MCF 10A (cell line): ENCODE results near the gene RALGPS1. TPM values are rescaled to one million over a fixed set of nuclear protein-coding genes. Genes with fewer than 3 reads are reported as not detected.

Experiments used
- BruUV-seq: library from RNA; stranded (reverse); fragments of 400-500 nt; replicated peaks from 2 replicates; lab custom pipeline; 2021; lab: Mats Ljungman, UMichigan
- CTCF ChIA-PET: fragments of 300-600 bp; sonication (Branson Sonifier 250); formaldehyde crosslinking; extraction: SDS; loops from one replicate; lab custom pipeline; 2021; ENCODE audit warnings: antibody characterized with exemption, inconsistent platforms; lab: Yijun Ruan, JAX
- POLR2A ChIA-PET: fragments of 300-600, 350-650 bp; sonication (Branson Sonifier 250); formaldehyde crosslinking; extraction: SDS; loops from one replicate; lab custom pipeline; 2020; ENCODE audit warnings: antibody characterized with exemption, inconsistent platforms; lab: Yijun Ruan, JAX
- DNase-seq: peaks from one replicate; pipeline ENCODE4 v3.0.0-alpha.2; 2018; ENCODE audit not compliant: unreplicated experiment
- H3K27ac Mint-ChIP-seq: one replicate; pipeline ENCODE4 v1.8.0; 2022; ENCODE audit warnings: mild to moderate bottlenecking, low read depth, mixed read lengths; ENCODE audit not compliant: unreplicated experiment
- H3K27me3 Mint-ChIP-seq: one replicate; pipeline ENCODE4 v1.8.0; 2022; ENCODE audit warnings: mixed read lengths; ENCODE audit not compliant: insufficient read depth, unreplicated experiment
- H3K36me3 Mint-ChIP-seq: one replicate; pipeline ENCODE4 v1.8.0; 2022; ENCODE audit warnings: mild to moderate bottlenecking, moderate library complexity, mixed read lengths; ENCODE audit not compliant: insufficient read depth, unreplicated experiment
- H3K4me1 Mint-ChIP-seq: one replicate; pipeline ENCODE4 v1.8.0; 2022; ENCODE audit warnings: mixed read lengths; ENCODE audit not compliant: insufficient read depth, unreplicated experiment
- H3K4me3 Mint-ChIP-seq: one replicate; pipeline ENCODE4 v1.8.0; 2022; ENCODE audit warnings: mild to moderate bottlenecking, moderate library complexity, mixed read lengths; ENCODE audit not compliant: unreplicated experiment
- H3K9me3 Mint-ChIP-seq: one replicate; pipeline ENCODE4 v1.8.0; 2022; ENCODE audit warnings: mixed read lengths; ENCODE audit not compliant: unreplicated experiment
- intact Hi-C: fragments of 100-400 bp; cut with micrococcal nuclease; formaldehyde crosslinking; loops from 2 replicates; pipeline ENCODE4 v1.14.1; 2022
- total RNA-seq: library from RNA; stranded (reverse); gene quantifications from 2 replicates; pipeline ENCODE4 v1.2.3, GENCODE V29; 2022
- TF ChIP-seq, protein P1 (sequence below): fragments of 200-600 bp; IDR thresholded peaks from one replicate; pipeline ENCODE4 v1.8.0; 2022; ENCODE audit warnings: antibody characterized with exemption, mild to moderate bottlenecking; ENCODE audit not compliant: unreplicated experiment

Gene RALGPS1
- total RNA-seq, 1 experiment from 2014 or later, result 2.4 TPM

DNA sequence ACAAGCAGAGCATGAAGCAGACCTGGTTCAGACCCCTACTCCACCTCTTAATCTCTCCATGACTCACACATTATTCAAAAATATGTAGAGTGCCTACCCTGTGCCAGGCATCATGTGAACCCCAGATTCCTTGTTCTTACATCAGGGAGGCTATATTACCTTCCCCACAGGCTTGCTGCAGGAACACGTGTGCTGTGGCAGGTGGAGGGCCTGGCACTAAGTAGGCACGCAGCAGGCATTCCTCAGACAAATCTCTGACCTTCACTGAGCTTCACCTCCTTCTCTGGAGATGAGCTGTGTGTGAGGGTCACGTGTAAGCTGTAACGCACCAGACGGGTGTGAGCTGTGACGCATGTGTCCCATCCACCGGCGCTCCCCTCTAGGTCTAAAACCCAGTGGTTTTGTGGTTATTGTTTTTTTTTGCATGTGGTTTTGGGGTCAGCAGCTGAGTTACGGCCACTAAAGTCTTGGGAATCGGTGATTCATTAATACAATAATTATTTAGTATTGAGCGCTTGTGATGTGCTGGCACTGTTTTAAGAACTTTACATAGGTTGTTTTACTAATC, 177.5 kb downstream of the RALGPS1 start:
- TF ChIP-seq, protein P1, sequence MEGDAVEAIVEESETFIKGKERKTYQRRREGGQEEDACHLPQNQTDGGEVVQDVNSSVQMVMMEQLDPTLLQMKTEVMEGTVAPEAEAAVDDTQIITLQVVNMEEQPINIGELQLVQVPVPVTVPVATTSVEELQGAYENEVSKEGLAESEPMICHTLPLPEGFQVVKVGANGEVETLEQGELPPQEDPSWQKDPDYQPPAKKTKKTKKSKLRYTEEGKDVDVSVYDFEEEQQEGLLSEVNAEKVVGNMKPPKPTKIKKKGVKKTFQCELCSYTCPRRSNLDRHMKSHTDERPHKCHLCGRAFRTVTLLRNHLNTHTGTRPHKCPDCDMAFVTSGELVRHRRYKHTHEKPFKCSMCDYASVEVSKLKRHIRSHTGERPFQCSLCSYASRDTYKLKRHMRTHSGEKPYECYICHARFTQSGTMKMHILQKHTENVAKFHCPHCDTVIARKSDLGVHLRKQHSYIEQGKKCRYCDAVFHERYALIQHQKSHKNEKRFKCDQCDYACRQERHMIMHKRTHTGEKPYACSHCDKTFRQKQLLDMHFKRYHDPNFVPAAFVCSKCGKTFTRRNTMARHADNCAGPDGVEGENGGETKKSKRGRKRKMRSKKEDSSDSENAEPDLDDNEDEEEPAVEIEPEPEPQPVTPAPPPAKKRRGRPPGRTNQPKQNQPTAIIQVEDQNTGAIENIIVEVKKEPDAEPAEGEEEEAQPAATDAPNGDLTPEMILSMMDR, result no peak
- intact Hi-C loops, result no loop called here
- Mint-ChIP-seq H3K27me3 (no peaks in the 10 kb centered on the region), H3K4me1 (no peaks in the 10 kb centered on the region), H3K36me3 (no peaks in the 10 kb centered on the region), H3K27ac (no peak overlapping the region), H3K9me3 (no peaks in the 10 kb centered on the region), H3K4me3 (no peak overlapping the region)
- CTCF ChIA-PET, result no interaction called here
- BruUV-seq, result no TSS peak
- POLR2A ChIA-PET, result no interaction called here
- no peak for DNase-seq

DNA sequence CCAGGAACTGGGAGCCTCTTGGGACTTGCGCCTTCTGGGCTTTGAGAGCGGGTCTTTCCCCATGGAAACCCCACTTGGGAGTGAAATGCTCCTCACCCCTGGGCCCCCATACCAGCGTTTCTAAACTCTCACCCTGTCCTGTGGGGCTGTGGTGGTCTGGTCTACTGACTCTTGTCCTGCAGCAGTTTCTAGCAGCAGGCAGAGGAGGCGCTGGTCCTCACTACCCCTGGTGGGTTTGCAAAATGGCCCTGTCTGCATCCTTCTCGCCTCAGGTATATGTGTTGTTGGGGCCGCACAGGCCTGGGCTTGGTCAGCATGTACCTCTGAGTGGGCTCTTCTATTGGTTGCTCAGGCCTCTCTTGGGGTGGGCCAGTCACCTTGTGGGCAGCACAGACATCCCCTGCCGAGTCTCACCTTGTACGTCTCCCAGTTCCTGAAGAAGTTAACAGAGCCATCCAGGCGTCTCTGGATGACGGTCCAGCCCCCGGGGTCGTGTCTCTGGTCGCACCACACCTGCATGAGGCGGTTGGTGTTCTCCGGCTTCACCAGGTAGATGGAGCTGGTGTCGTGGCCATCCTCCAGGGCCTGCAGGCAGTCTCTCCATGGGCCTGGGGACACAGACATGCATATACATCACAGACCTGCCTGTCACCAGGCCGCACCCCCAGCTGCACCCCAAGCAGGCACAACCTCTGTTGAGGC, 178.9 kb downstream of the RALGPS1 start:
- no peak overlapping the region for H3K4me3 Mint-ChIP-seq
- BruUV-seq, result no TSS peak
- intact Hi-C loops, result no loop called here
- CTCF ChIA-PET, result no interaction called here
- H3K9me3 Mint-ChIP-seq, result no peaks in the 10 kb centered on the region
- POLR2A ChIA-PET, result no interaction called here
- no peaks in the 10 kb centered on the region for H3K36me3 Mint-ChIP-seq
- no peak overlapping the region for H3K27ac Mint-ChIP-seq
- no peak for DNase-seq
- H3K4me1 Mint-ChIP-seq, result no peaks in the 10 kb centered on the region
- no peaks in the 10 kb centered on the region for H3K27me3 Mint-ChIP-seq
- TF ChIP-seq, protein P1, result no peak

DNA sequence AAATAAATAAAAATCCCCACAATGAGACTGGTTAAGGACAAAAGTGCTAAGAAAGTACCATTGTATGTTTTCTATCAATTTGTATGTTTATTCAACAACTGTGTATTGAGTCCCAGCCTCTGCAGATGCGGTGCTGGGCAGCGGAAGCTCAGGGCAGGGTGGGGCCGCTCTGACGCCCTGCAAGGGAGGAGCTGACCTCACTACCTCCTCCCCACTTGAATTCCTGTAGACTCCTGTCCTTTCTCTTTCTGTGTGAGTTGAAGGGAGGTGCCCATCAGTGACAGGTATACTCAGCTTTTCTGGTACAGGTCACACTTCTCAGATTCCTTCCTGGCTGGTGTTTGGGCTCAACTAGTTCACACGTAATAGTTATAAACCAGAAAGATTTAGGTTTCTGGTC, 180.8 kb downstream of the RALGPS1 start:
- Mint-ChIP-seq H3K27me3 (no peaks in the 10 kb centered on the region), H3K9me3 (no peaks in the 10 kb centered on the region), H3K27ac (no peak overlapping the region), H3K36me3 (no peaks in the 10 kb centered on the region), H3K4me1 (no peaks in the 10 kb centered on the region), H3K4me3 (no peak overlapping the region)
- TF ChIP-seq, protein P1, result no peak
- no TSS peak for BruUV-seq
- intact Hi-C loops, result no loop called here
- ChIA-PET POLR2A (no interaction called here), CTCF (no interaction called here)
- DNase-seq, result no peak

DNA sequence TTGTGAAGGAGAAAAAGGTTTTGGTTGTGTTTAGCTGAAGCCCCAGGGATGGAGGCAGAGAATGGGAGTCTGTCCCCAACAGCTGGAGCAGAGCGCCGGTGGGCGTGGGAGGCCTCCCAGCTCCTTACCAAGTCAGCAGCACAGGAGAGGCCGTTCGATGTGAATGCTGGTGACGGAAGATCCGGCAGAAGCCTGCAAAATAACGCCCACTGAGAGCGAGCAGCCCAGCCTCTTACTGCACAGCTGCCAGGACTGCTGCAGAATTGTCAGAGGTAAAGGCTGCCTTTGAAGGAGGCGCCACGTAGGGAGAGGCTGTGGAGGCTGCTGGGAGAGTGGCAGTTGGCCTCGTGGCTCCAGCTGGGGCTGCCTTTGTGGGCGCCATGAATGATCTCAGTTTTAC, 181.6 kb downstream of the RALGPS1 start:
- TF ChIP-seq, protein P1, result no peak
- no peaks in the 10 kb centered on the region for H3K9me3 Mint-ChIP-seq
- no TSS peak for BruUV-seq
- H3K4me1 Mint-ChIP-seq, result no peaks in the 10 kb centered on the region
- H3K36me3 Mint-ChIP-seq, result no peaks in the 10 kb centered on the region
- intact Hi-C loops, result no loop called here
- H3K4me3 Mint-ChIP-seq, result no peak overlapping the region
- H3K27ac Mint-ChIP-seq, result no peak overlapping the region
- CTCF ChIA-PET, result interaction anchor here (0.6 kb wide), 1 partner anchor 40 kb away, joined by 4 read pairs; no protein-coding TSS in a partner anchor
- H3K27me3 Mint-ChIP-seq, result no peaks in the 10 kb centered on the region
- DNase-seq, result no peak
- POLR2A ChIA-PET, result no interaction called here
